OCI-LY3 (cell line): ENCODE results near the gene MAP3K9.

Source experiments
- H2AFZ ChIP-seq: fragments of 200-600, 300-600 bp; shearing (Covaris generic); 2 replicates; pipeline ENCODE4 v1.6.0; 2014; ENCODE audit warnings: antibody characterized with exemption, low read depth, low read length
- H3K27ac ChIP-seq: fragments of 200-600, 300-600 bp; sonication (generic); 2 replicates; pipeline ENCODE4 v1.5.1; 2014; ENCODE audit warnings: mild to moderate bottlenecking, low read length, moderate library complexity, mixed read lengths
- H3K27me3 ChIP-seq: fragments of 200-600, 300-600 bp; sonication (generic); 2 replicates; pipeline ENCODE4 v1.6.1; 2014; ENCODE audit warnings: low read depth, low read length, mixed read lengths
- H3K36me3 ChIP-seq: fragments of 200-600, 300-600 bp; sonication (generic); replicated peaks from 2 replicates; pipeline ENCODE3; 2014; ENCODE audit warnings: low read depth, low read length, mixed read lengths
- H3K4me1 ChIP-seq: fragments of 300-600, 200-600 bp; sonication (generic); 2 replicates; pipeline ENCODE4 v1.6.1; 2014; ENCODE audit warnings: low read length, mixed read lengths
- H3K4me2 ChIP-seq: fragments of 200-600, 300-600 bp; sonication (generic); 2 replicates; pipeline ENCODE4 v1.6.1; 2014; ENCODE audit warnings: low read length, mixed read lengths
- H3K4me3 ChIP-seq: fragments of 300-600, 200-600 bp; sonication (generic); 2 replicates; pipeline ENCODE4 v1.5.1; 2014; ENCODE audit warnings: antibody characterized with exemption, mild to moderate bottlenecking, low read length, moderate library complexity
- H3K79me2 ChIP-seq: fragments of 300-600, 200-600 bp; shearing (Covaris generic); 2 replicates; pipeline ENCODE4 v1.6.1; 2014; ENCODE audit warnings: mild to moderate bottlenecking, low read length, mixed read lengths
- H3K9ac ChIP-seq: fragments of 300-600, 200-600 bp; shearing (Covaris generic); 2 replicates; pipeline ENCODE4 v1.6.0; 2014; ENCODE audit warnings: mild to moderate bottlenecking, low read length, moderate library complexity
- H3K9me3 ChIP-seq: fragments of 200-600, 300-600 bp; shearing (Covaris generic); 2 replicates; pipeline ENCODE4 v1.6.1; 2014; ENCODE audit warnings: low read length, mixed read lengths; ENCODE audit not compliant: insufficient read depth
- H4K20me1 ChIP-seq: fragments of 200-600, 300-600 bp; sonication (generic); 2 replicates; pipeline ENCODE4 v1.6.1; 2016; ENCODE audit warnings: low read length, mixed read lengths; ENCODE audit not compliant: insufficient read depth
- CTCF ChIP-seq: fragments of 200-600, 300-600 bp; sonication (generic); IDR thresholded peaks from 2 replicates; pipeline ENCODE4 v1.5.1; 2014; ENCODE audit warnings: antibody characterized with exemption, low read length, low read depth
- EZH2phosphoT487 ChIP-seq: fragments of 200-600 bp; shearing (Covaris generic); IDR thresholded peaks from 2 replicates; pipeline ENCODE4 v1.6.1; 2018; ENCODE audit warnings: antibody characterized with exemption, mixed run types, low read depth

The MAP3K9 gene

GRCh38 chr14:70827347-70827746 lies 18.0 kb upstream of the MAP3K9 start:
- Histone ChIP-seq H3K9me3 (no peaks in the 10 kb centered on the region), H3K9ac (no peak overlapping the region), H3K4me2 (no peak overlapping the region), H3K36me3 (no peaks in the 10 kb centered on the region), H4K20me1 (no peaks in the 10 kb centered on the region), H3K79me2 (no peaks in the 10 kb centered on the region), H3K27me3 (peaks cover 20% of the 10 kb centered on the region), H3K4me3 (no peak overlapping the region), H2AFZ (no peak overlapping the region), H3K27ac (no peak overlapping the region), H3K4me1 (0 out of 2 replicates have a peak, but pooled peaks cover 4% of the 10 kb centered on the region)
- TF ChIP-seq CTCF (peak; percentile 11; the same call in 1 of the 2 replicates), EZH2phosphoT487 (no peak)

GRCh38 chr14:70823281-70823680 lies 14.0 kb upstream of the MAP3K9 start:
- no peaks in the 10 kb centered on the region for H3K9me3 ChIP-seq
- H3K79me2 ChIP-seq = no peaks in the 10 kb centered on the region
- peaks cover 4% of the 10 kb centered on the region; the same call in 1 of the 2 replicates for H3K4me1 ChIP-seq
- H3K9ac ChIP-seq = no peak overlapping the region
- no peak overlapping the region for H2AFZ ChIP-seq
- no peak overlapping the region; the same call in 1 of the 2 replicates for H3K4me2 ChIP-seq
- TF ChIP-seq CTCF (no peak), EZH2phosphoT487 (no peak)
- H4K20me1 ChIP-seq = no peaks in the 10 kb centered on the region
- no peak overlapping the region for H3K4me3 ChIP-seq
- H3K27ac ChIP-seq = no peak overlapping the region
- no peaks in the 10 kb centered on the region for H3K36me3 ChIP-seq
- H3K27me3 ChIP-seq = peaks cover 45% of the 10 kb centered on the region

- Histone ChIP-seq H3K4me3 (peak overlapping the region; percentile 86), H2AFZ (peak overlapping the region; percentile 73), H3K27me3 (peaks cover 45% of the 10 kb centered on the region), H3K4me2 (peak overlapping the region; percentile 81), H4K20me1 (no peaks in the 10 kb centered on the region), H3K4me1 (peaks cover 4% of the 10 kb centered on the region; the same call in 1 of the 2 replicates), H3K27ac (no peak overlapping the region), H3K36me3 (no peaks in the 10 kb centered on the region), H3K9ac (peak overlapping the region; percentile 64), H3K79me2 (no peaks in the 10 kb centered on the region), H3K9me3 (no peaks in the 10 kb centered on the region)
- TF ChIP-seq CTCF (no peak), EZH2phosphoT487 (no peak)
Observed at GRCh38 chr14:70822530-70823185, 13.3 kb upstream of the MAP3K9 start.

GRCh38 chr14:70821584-70822529 lies 12.5 kb upstream of the MAP3K9 start:
- H3K27ac ChIP-seq = no peak overlapping the region
- H4K20me1 ChIP-seq = no peaks in the 10 kb centered on the region
- TF ChIP-seq EZH2phosphoT487 = no peak
- TF ChIP-seq CTCF = no peak
- H3K9me3 ChIP-seq = no peaks in the 10 kb centered on the region
- peaks cover 4% of the 10 kb centered on the region; the same call in 1 of the 2 replicates for H3K4me1 ChIP-seq
- peak overlapping the region; percentile 73 for H2AFZ ChIP-seq
- peak overlapping the region; percentile 81 for H3K4me2 ChIP-seq
- peak overlapping the region; percentile 86 for H3K4me3 ChIP-seq
- H3K27me3 ChIP-seq = peaks cover 45% of the 10 kb centered on the region
- H3K36me3 ChIP-seq = no peaks in the 10 kb centered on the region
- H3K9ac ChIP-seq = peak overlapping the region; percentile 64
- no peaks in the 10 kb centered on the region for H3K79me2 ChIP-seq
